ENCODE measurements around the gene MAP3K13. TPM values are rescaled to one million over a fixed set of nuclear protein-coding genes. Genes with fewer than 3 reads are reported as not detected.
A peak's percentile ranks its signal among the peaks of the same experiment; 100 is the strongest.
"Not testable (repeated sequence)": the region's sequence is repeated elsewhere in the genome, so short reads cannot be mapped to it uniquely, and the experiment has no call there.

MAP3K13 gene
- total and polyA plus RNA-seq, 2 donors (not counting 1 experiment from before 2014, with no cell fraction given), result 15.0 to 28.2 TPM

- Histone ChIP-seq H3K27me3 (ENCODE audit: control insufficient read depth, insufficient read depth, low read length) (no peaks in the 10 kb centered on the region), H3K9ac (ENCODE audit: insufficient read depth, low read length) (no peak overlapping the region), H3K9me3 (ENCODE audit: control insufficient read depth, insufficient read depth, low read depth, low read length) (no peaks in the 10 kb centered on the region), H3K4me1 (ENCODE audit: control insufficient read depth, extremely low read depth, insufficient read depth, low read length) (no peaks in the 10 kb centered on the region), H3K79me2 (ENCODE audit: control insufficient read depth, insufficient read depth, low read length) (no peaks in the 10 kb centered on the region), H3K27ac (ENCODE audit: insufficient read depth, low read length) (no peak overlapping the region), H3K36me3 (ENCODE audit: control insufficient read depth, insufficient read depth, low read length) (no peaks in the 10 kb centered on the region), H3K4me2 (ENCODE audit: extremely low read depth, insufficient read depth, low read length) (no peak overlapping the region), H2AFZ (ENCODE audit: low read length) (no peak overlapping the region), H4K20me1 (ENCODE audit: control insufficient read depth, extremely low read depth, insufficient read depth, low read length) (no peaks in the 10 kb centered on the region), H3K4me3 (replicated peaks in 1 of 4; ENCODE audit: control extremely low read depth in 1 of 4, insufficient read depth in 1 of 4, low read depth in 3 of 4, low read length in 4 of 4) (no peak overlapping the region)
- no peak for DNase-seq (ENCODE audit: low read depth in 2 of 2)
- TF ChIP-seq EZH2 (IDR thresholded peaks at IDR 0.05; ENCODE audit: low read length, missing control alignments), result no peak
- TF ChIP-seq CTCF (conservative IDR thresholded peaks at IDR 0.05 in 1 of 2, IDR thresholded peaks at IDR 0.05 in 1 of 2; ENCODE audit: low read depth in 1 of 2, low read length in 2 of 2), result no peak
These were observed 97.4 kb downstream of the MAP3K13 start for GRCh38 chr3:185460309-185460708.

- no peaks in the 10 kb centered on the region for H3K36me3 ChIP-seq (ENCODE audit: control insufficient read depth, insufficient read depth, low read length)
- H3K79me2 ChIP-seq (ENCODE audit: control insufficient read depth, insufficient read depth, low read length), result no peaks in the 10 kb centered on the region
- H3K9ac ChIP-seq (ENCODE audit: insufficient read depth, low read length), result no peak overlapping the region
- DNase-seq (ENCODE audit: low read depth in 2 of 2), result peak; percentile 15 to 35
- no peaks in the 10 kb centered on the region for H3K27me3 ChIP-seq (ENCODE audit: control insufficient read depth, insufficient read depth, low read length)
- no peaks in the 10 kb centered on the region for H3K9me3 ChIP-seq (ENCODE audit: control insufficient read depth, insufficient read depth, low read depth, low read length)
- no peak overlapping the region for H3K27ac ChIP-seq (ENCODE audit: insufficient read depth, low read length)
- H4K20me1 ChIP-seq (ENCODE audit: control insufficient read depth, extremely low read depth, insufficient read depth, low read length), result no peaks in the 10 kb centered on the region
- no peaks in the 10 kb centered on the region for H3K4me1 ChIP-seq (ENCODE audit: control insufficient read depth, extremely low read depth, insufficient read depth, low read length)
- TF ChIP-seq CTCF (conservative IDR thresholded peaks at IDR 0.05 in 1 of 2, IDR thresholded peaks at IDR 0.05 in 1 of 2; ENCODE audit: low read depth in 1 of 2, low read length in 2 of 2), result peak; percentile 14 to 41
- TF ChIP-seq EZH2 (IDR thresholded peaks at IDR 0.05; ENCODE audit: low read length, missing control alignments), result no peak
- H3K4me2 ChIP-seq (ENCODE audit: extremely low read depth, insufficient read depth, low read length), result no peak overlapping the region
- H2AFZ ChIP-seq (ENCODE audit: low read length), result no peak overlapping the region
- H3K4me3 ChIP-seq (replicated peaks in 1 of 4; ENCODE audit: control extremely low read depth in 1 of 4, insufficient read depth in 1 of 4, low read depth in 3 of 4, low read length in 4 of 4), result no peak overlapping the region
These were observed 97.9 kb downstream of the MAP3K13 start for GRCh38 chr3:185460719-185461350.

- Histone ChIP-seq H3K4me1 (ENCODE audit: control insufficient read depth, extremely low read depth, insufficient read depth, low read length) (no peaks in the 10 kb centered on the region), H2AFZ (ENCODE audit: low read length) (no peak overlapping the region), H3K4me3 (replicated peaks in 1 of 4; ENCODE audit: control extremely low read depth in 1 of 4, insufficient read depth in 1 of 4, low read depth in 3 of 4, low read length in 4 of 4) (no peak overlapping the region), H3K9me3 (ENCODE audit: control insufficient read depth, insufficient read depth, low read depth, low read length) (no peaks in the 10 kb centered on the region), H3K27me3 (ENCODE audit: control insufficient read depth, insufficient read depth, low read length) (no peaks in the 10 kb centered on the region), H3K27ac (ENCODE audit: insufficient read depth, low read length) (no peak overlapping the region), H3K4me2 (ENCODE audit: extremely low read depth, insufficient read depth, low read length) (no peak overlapping the region), H4K20me1 (ENCODE audit: control insufficient read depth, extremely low read depth, insufficient read depth, low read length) (no peaks in the 10 kb centered on the region), H3K79me2 (ENCODE audit: control insufficient read depth, insufficient read depth, low read length) (no peaks in the 10 kb centered on the region), H3K9ac (ENCODE audit: insufficient read depth, low read length) (no peak overlapping the region), H3K36me3 (ENCODE audit: control insufficient read depth, insufficient read depth, low read length) (no peaks in the 10 kb centered on the region)
- no peak for DNase-seq (ENCODE audit: low read depth in 2 of 2)
- TF ChIP-seq EZH2 (IDR thresholded peaks at IDR 0.05; ENCODE audit: low read length, missing control alignments) (no peak), CTCF (conservative IDR thresholded peaks at IDR 0.05 in 1 of 2, IDR thresholded peaks at IDR 0.05 in 1 of 2; ENCODE audit: low read depth in 1 of 2, low read length in 2 of 2) (no peak)
These were observed 102.5 kb downstream of the MAP3K13 start for GRCh38 chr3:185465471-185465870.

- not testable (repeated sequence) for H3K79me2 ChIP-seq (ENCODE audit: control insufficient read depth, insufficient read depth, low read length); H3K4me1 ChIP-seq (ENCODE audit: control insufficient read depth, extremely low read depth, insufficient read depth, low read length); H3K4me3 ChIP-seq (replicated peaks in 1 of 4; ENCODE audit: control extremely low read depth in 1 of 4, insufficient read depth in 1 of 4, low read depth in 3 of 4, low read length in 4 of 4); H3K36me3 ChIP-seq (ENCODE audit: control insufficient read depth, insufficient read depth, low read length); H3K9me3 ChIP-seq (ENCODE audit: control insufficient read depth, insufficient read depth, low read depth, low read length); H3K4me2 ChIP-seq (ENCODE audit: extremely low read depth, insufficient read depth, low read length); H3K27ac ChIP-seq (ENCODE audit: insufficient read depth, low read length); DNase-seq (ENCODE audit: low read depth in 2 of 2); H2AFZ ChIP-seq (ENCODE audit: low read length); H3K9ac ChIP-seq (ENCODE audit: insufficient read depth, low read length); H4K20me1 ChIP-seq (ENCODE audit: control insufficient read depth, extremely low read depth, insufficient read depth, low read length); H3K27me3 ChIP-seq (ENCODE audit: control insufficient read depth, insufficient read depth, low read length)
These were observed 103.2 kb downstream of the MAP3K13 start for GRCh38 chr3:185466123-185466522.

Data from fibroblast of lung (primary cell).